AG09309 (cell line): ENCODE data around the gene NFXL1.

Experiments
- DNase-seq: peaks from one replicate; pipeline ENCODE4 v3.0.0-alpha.2; 2010; ENCODE audit warnings: low read depth
- H3K4me3 ChIP-seq: 2 replicates; pipeline ENCODE4 v1.5.1; 2011; ENCODE audit warnings: mild to moderate bottlenecking, low read depth, low read length, moderate library complexity; ENCODE audit not compliant: control insufficient read depth
- CTCF ChIP-seq: IDR thresholded peaks from 2 replicates; pipeline ENCODE4 v1.5.1; 2011; ENCODE audit warnings: mild to moderate bottlenecking, low read depth, low read length, inconsistent platforms; ENCODE audit not compliant: insufficient read depth, control insufficient read depth; ENCODE audit errors: missing control alignments

Gene NFXL1

GRCh38 chr4:47836641-47837093 lies 77.7 kb downstream of the NFXL1 start:
- peak overlapping the region; percentile 60 for H3K4me3 ChIP-seq
- DNase-seq = peak; percentile 39
- peak; percentile 81 for TF ChIP-seq CTCF

GRCh38 chr4:47835494-47835893 lies 78.9 kb downstream of the NFXL1 start:
- no peak for TF ChIP-seq CTCF
- no peak for DNase-seq
- H3K4me3 ChIP-seq = no peak overlapping the region

GRCh38 chr4:47831026-47831679 lies 83.2 kb downstream of the NFXL1 start:
- no peak for DNase-seq
- TF ChIP-seq CTCF = no peak
- H3K4me3 ChIP-seq = no peak overlapping the region

GRCh38 chr4:47830265-47831025 lies 83.9 kb downstream of the NFXL1 start:
- no peak overlapping the region for H3K4me3 ChIP-seq
- DNase-seq = no peak
- TF ChIP-seq CTCF = no peak

- no peak for TF ChIP-seq CTCF
- H3K4me3 ChIP-seq = no peak overlapping the region
- no peak for DNase-seq
These were observed 84.9 kb downstream of the NFXL1 start for GRCh38 chr4:47829438-47829837.

GRCh38 chr4:47827343-47828047 lies 86.9 kb downstream of the NFXL1 start:
- TF ChIP-seq CTCF = no peak
- DNase-seq = no peak
- H3K4me3 ChIP-seq = no peak overlapping the region
